ENCODE results near the gene AACS. TPM values are rescaled to one million over a fixed set of nuclear protein-coding genes. Genes with fewer than 3 reads are reported as not detected.

The AACS gene
- total RNA-seq, 1 experiment from 2014 or later: 52.8 TPM

- H3K4me1 Mint-ChIP-seq (ENCODE audit: insufficient read depth, unreplicated experiment): peaks cover 10% of the 10 kb centered on the region
- no peaks in the 10 kb centered on the region for H3K9me3 Mint-ChIP-seq (ENCODE audit: unreplicated experiment)
- DNase-seq (ENCODE audit: unreplicated experiment): no peak
- POLR2A ChIA-PET: no interaction called here
- H3K36me3 Mint-ChIP-seq (ENCODE audit: insufficient read depth, unreplicated experiment): peaks cover 66% of the 10 kb centered on the region
- H3K27me3 Mint-ChIP-seq (ENCODE audit: insufficient read depth, unreplicated experiment): no peaks in the 10 kb centered on the region
- H3K4me3 Mint-ChIP-seq (ENCODE audit: unreplicated experiment): no peak overlapping the region
- BruUV-seq (replicated peaks): no TSS peak
- TF ChIP-seq, protein P1, sequence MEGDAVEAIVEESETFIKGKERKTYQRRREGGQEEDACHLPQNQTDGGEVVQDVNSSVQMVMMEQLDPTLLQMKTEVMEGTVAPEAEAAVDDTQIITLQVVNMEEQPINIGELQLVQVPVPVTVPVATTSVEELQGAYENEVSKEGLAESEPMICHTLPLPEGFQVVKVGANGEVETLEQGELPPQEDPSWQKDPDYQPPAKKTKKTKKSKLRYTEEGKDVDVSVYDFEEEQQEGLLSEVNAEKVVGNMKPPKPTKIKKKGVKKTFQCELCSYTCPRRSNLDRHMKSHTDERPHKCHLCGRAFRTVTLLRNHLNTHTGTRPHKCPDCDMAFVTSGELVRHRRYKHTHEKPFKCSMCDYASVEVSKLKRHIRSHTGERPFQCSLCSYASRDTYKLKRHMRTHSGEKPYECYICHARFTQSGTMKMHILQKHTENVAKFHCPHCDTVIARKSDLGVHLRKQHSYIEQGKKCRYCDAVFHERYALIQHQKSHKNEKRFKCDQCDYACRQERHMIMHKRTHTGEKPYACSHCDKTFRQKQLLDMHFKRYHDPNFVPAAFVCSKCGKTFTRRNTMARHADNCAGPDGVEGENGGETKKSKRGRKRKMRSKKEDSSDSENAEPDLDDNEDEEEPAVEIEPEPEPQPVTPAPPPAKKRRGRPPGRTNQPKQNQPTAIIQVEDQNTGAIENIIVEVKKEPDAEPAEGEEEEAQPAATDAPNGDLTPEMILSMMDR (IDR thresholded peaks at IDR 0.05; ENCODE audit: unreplicated experiment): no peak
- CTCF ChIA-PET: interaction anchor here (0.7 kb wide), 1 partner anchor 187 kb away, joined by 3 read pairs; no protein-coding TSS in a partner anchor
- intact Hi-C loops (cut with micrococcal nuclease): no loop called here
- no peak overlapping the region for H3K27ac Mint-ChIP-seq (ENCODE audit: low read depth, unreplicated experiment)
Measured at GRCh38 chr12:125114365-125115141, 49.3 kb downstream of the AACS start.

DNA sequence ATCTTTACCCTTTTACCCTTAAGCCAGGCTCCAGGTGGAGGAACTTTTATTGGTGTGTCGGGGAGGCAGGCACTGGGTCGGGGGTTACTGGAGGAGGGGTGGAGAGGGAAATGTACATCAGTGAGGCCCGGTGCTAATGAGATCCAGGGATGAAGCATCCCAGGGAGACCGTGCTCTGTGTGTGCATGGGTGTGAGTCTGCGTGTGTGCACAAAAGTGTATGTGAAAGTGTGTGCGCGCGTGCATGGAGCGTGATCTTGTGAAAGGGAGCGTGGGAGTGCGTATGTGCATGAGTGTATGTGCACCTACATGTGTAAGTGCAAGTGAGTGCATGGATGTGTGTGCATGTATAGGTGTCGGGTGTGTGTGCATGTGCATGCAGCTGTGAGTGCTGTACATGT is 55.3 kb downstream of the AACS start:
- Mint-ChIP-seq H3K9me3 (ENCODE audit: unreplicated experiment) (no peaks in the 10 kb centered on the region), H3K4me1 (ENCODE audit: insufficient read depth, unreplicated experiment) (no peaks in the 10 kb centered on the region), H3K36me3 (ENCODE audit: insufficient read depth, unreplicated experiment) (peaks cover 51% of the 10 kb centered on the region), H3K27me3 (ENCODE audit: insufficient read depth, unreplicated experiment) (no peaks in the 10 kb centered on the region), H3K27ac (ENCODE audit: low read depth, unreplicated experiment) (no peak overlapping the region), H3K4me3 (ENCODE audit: unreplicated experiment) (no peak overlapping the region)
- ChIA-PET CTCF (no interaction called here), POLR2A (no interaction called here)
- no TSS peak for BruUV-seq (replicated peaks)
- intact Hi-C loops (cut with micrococcal nuclease): no loop called here
- TF ChIP-seq, protein P1 (IDR thresholded peaks at IDR 0.05; ENCODE audit: unreplicated experiment): no peak
- no peak for DNase-seq (ENCODE audit: unreplicated experiment)

GRCh38 chr12:125121106-125121505 is 55.9 kb downstream of the AACS start:
- intact Hi-C loops (cut with micrococcal nuclease): no loop called here
- H3K9me3 Mint-ChIP-seq (ENCODE audit: unreplicated experiment): no peaks in the 10 kb centered on the region
- H3K4me1 Mint-ChIP-seq (ENCODE audit: insufficient read depth, unreplicated experiment): no peaks in the 10 kb centered on the region
- no peak for DNase-seq (ENCODE audit: unreplicated experiment)
- ChIA-PET POLR2A (interaction anchor here (0.5 kb wide), 1 partner anchor 127 kb away, joined by 3 read pairs; no protein-coding TSS in a partner anchor), CTCF (no interaction called here)
- H3K27ac Mint-ChIP-seq (ENCODE audit: low read depth, unreplicated experiment): no peak overlapping the region
- no TSS peak for BruUV-seq (replicated peaks)
- peaks cover 51% of the 10 kb centered on the region for H3K36me3 Mint-ChIP-seq (ENCODE audit: insufficient read depth, unreplicated experiment)
- H3K27me3 Mint-ChIP-seq (ENCODE audit: insufficient read depth, unreplicated experiment): no peaks in the 10 kb centered on the region
- TF ChIP-seq, protein P1 (IDR thresholded peaks at IDR 0.05; ENCODE audit: unreplicated experiment): no peak
- H3K4me3 Mint-ChIP-seq (ENCODE audit: unreplicated experiment): no peak overlapping the region

DNA sequence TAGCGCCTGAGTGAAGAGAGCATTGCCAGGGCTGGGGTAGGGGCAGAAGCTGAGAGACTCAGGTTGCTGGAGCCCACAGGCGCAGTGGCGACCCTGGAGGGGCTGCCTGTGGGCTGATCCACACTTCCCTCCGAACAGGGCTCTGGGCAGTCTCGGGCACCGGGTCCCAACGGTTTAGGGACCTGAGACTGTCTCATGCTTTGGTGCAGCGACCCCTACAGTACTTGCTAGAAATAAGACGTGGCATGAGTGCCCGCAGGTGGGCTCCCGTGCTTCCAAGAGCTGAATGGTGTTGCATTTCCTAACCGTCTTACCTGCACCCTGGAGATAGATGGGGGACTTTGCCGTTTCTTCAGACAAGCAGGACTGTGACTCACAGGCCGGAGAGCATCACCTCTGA is 57.4 kb downstream of the AACS start:
- intact Hi-C loops (cut with micrococcal nuclease): no loop called here
- TF ChIP-seq, protein P1 (IDR thresholded peaks at IDR 0.05; ENCODE audit: unreplicated experiment): no peak
- DNase-seq (ENCODE audit: unreplicated experiment): no peak
- no TSS peak for BruUV-seq (replicated peaks)
- Mint-ChIP-seq H3K36me3 (ENCODE audit: insufficient read depth, unreplicated experiment) (peaks cover 64% of the 10 kb centered on the region), H3K9me3 (ENCODE audit: unreplicated experiment) (no peaks in the 10 kb centered on the region), H3K27ac (ENCODE audit: low read depth, unreplicated experiment) (no peak overlapping the region), H3K4me1 (ENCODE audit: insufficient read depth, unreplicated experiment) (no peaks in the 10 kb centered on the region), H3K27me3 (ENCODE audit: insufficient read depth, unreplicated experiment) (no peaks in the 10 kb centered on the region), H3K4me3 (ENCODE audit: unreplicated experiment) (no peak overlapping the region)
- ChIA-PET POLR2A (no interaction called here), CTCF (interaction anchor here (0.5 to 1.4 kb wide), 2 partner anchors 10 to 18 kb away, joined by 3 to 4 read pairs; no protein-coding TSS in a partner anchor)
